K562 treated with DMSO at 1 percent for 24 hours (cell line): Measurements from ENCODE around the gene PEX12. TPM values are rescaled to one million over a fixed set of nuclear protein-coding genes. Genes with fewer than 3 reads are reported as not detected.

Experiments
- total RNA-seq: library from RNA; unstranded; fragments of 300-600 nt; gene quantifications from 2 replicates; pipeline ENCODE4 v1.2.3, GENCODE V29; 2022; ENCODE audit warnings: low read depth; ENCODE audit not compliant: insufficient read depth

Gene PEX12
- 8.6 and 8.8 TPM in 2 replicates for total RNA-seq

GRCh38 chr17:35578197-35578928 lies at the start of gene PEX12:
PEX12 (minus strand) TSS chr17:35578571; CDS start chr17:35578021, 550 bp downstream.

DNA sequence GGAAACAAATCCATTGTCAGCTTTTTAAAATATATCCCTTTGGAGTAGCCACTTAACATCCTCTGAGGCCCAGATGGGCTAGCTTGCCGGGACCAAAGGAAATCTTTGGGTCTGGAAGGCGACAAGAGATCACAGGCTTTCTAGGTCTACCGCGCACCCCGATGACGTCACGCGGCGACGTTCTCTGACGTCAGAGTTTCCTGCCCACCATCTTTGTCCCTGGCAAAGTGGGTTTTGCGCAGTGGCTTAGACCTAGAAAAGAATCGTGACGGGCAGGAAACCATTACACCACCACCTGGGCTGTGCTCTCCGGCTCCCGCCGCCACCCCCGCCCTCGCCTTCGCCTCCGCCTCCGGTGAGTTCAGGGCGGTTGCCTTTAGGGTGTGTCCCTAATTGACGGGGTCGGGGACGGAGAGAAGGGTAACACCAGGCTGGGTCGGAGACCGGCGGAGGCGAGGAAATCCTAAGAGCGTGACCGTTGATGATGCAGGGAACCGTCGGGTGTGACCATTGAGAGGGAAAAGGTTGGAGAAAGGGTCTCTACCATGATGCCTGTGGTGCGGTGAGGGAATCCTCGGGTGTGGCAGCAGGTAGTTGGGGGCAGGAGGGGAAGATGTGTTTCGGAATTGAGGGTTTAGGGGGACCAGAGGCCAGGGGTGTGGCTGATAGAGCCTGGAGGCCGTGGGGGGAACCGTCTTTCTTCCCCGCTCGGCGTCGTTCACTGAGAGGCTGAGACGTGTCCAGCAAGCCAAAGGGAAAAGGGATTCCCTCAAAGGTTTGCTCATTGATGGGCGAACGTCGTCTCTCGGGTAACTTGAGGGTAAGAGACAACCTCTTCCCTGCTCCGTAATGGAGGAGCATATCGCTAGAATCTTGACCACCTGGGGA lies 8.9 kb upstream of the PEX12 start, which contains the start of gene AP2B1:
TSS of gene AP2B1 (plus strand) at position 249 of the 888 bp plus-strand sequence. CDS start 6,709 bp downstream, outside the sequence.

GRCh38 chr17:35560703-35561102 lies 17.7 kb downstream of the PEX12 start, which contains the start of gene SLFN14:
SLFN14 (minus strand) TSS chr17:35560819; CDS start chr17:35558062, 2,757 bp downstream.

DNA sequence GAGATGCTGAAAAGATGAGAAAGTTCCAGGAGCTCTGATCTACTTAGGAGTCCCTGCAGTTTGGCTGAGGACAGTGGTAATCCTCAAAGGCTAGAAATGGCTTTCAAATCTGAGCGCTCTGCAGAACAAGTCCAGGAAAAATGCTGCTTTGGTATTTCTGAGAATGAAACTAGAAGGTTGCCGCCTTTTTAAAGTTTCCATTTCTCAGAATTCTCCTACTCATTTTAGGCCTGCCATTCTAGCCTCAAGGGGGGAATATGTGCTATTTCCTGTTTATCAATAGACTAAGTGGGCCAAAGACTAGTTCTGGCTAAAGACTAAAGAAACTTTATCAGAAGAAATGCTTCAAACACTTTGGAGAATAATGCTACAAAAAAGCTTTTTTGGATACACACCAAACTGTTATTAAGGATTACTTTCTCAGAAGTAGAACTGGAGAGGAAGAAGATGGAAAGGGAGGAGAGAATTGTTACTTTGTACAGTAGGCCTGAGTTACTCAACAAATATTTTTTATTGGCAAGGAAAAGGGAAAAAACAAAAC lies 40.7 kb downstream of the PEX12 start, which contains the start of gene SLFN12L:
TSS of gene SLFN12L (minus strand) at position 78 of the 541 bp plus-strand sequence. CDS start 15,314 bp downstream, outside the sequence.

Other genes starting within 250 kb of the PEX12 start
- 0.14 TPM in 1 of 2 replicates, not detected in the other for gene SLFN11, start 204.9 kb downstream of the PEX12 start, total RNA-seq
- 0.51 and 1.3 TPM in 2 replicates for gene SLFN12, start 146.1 kb downstream of the PEX12 start, total RNA-seq
- gene SLFN13, start 129.8 kb downstream of the PEX12 start, total RNA-seq = 0.95 and 1.4 TPM in 2 replicates
- 1.2 and 1.3 TPM in 2 replicates for gene SLFN12L, start 40.9 kb downstream of the PEX12 start, total RNA-seq
- 2.2 and 2.9 TPM in 2 replicates for gene SLFN14, start 17.8 kb downstream of the PEX12 start, total RNA-seq
- gene AP2B1, start 8.8 kb upstream of the PEX12 start, total RNA-seq = 93.4 and 98.6 TPM in 2 replicates
- gene RASL10B, start 153.1 kb upstream of the PEX12 start, total RNA-seq = 0.10 TPM in 1 of 2 replicates, not detected in the other
- gene GAS2L2, start 174.7 kb upstream of the PEX12 start, total RNA-seq = not detected in 2 replicates
- gene C17orf50, start 182.3 kb upstream of the PEX12 start, total RNA-seq = not detected in 2 replicates
- not detected in 2 replicates for gene MMP28, start 217.1 kb upstream of the PEX12 start, total RNA-seq
- 127 and 139 TPM in 2 replicates for gene TAF15, start 230.9 kb upstream of the PEX12 start, total RNA-seq